ENCODE results near the gene C1orf159. TPM values are rescaled to one million over a fixed set of nuclear protein-coding genes. Genes with fewer than 3 reads are reported as not detected.

Gene C1orf159
- total RNA-seq, 1 experiment from 2014 or later, result 32.4 TPM

GRCh38 chr1:1118011-1118875 is 2.4 kb upstream of the C1orf159 start:
- no peaks in the 10 kb centered on the region for H3K4me1 Mint-ChIP-seq (ENCODE audit: low read depth, unreplicated experiment)
- peaks cover 2% of the 10 kb centered on the region for H3K9me3 Mint-ChIP-seq (ENCODE audit: low read depth, unreplicated experiment)
- TF ChIP-seq CTCF (IDR thresholded peaks at IDR 0.05; ENCODE audit: unreplicated experiment), result no peak
- H3K36me3 Mint-ChIP-seq (ENCODE audit: insufficient read depth, unreplicated experiment), result peaks cover 23% of the 10 kb centered on the region
- no peak overlapping the region for H3K4me3 Mint-ChIP-seq (ENCODE audit: low read depth, unreplicated experiment)
- H3K27me3 Mint-ChIP-seq (ENCODE audit: unreplicated experiment), result no peaks in the 10 kb centered on the region
- no peak for DNase-seq
- intact Hi-C loops (cut with micrococcal nuclease; ENCODE audit: unreplicated experiment), result loop anchor here (5.0 kb wide), 1 partner anchor 46 kb away; the partner anchor contains the start of gene RNF223
- BruUV-seq (replicated peaks), result no TSS peak
- CTCF ChIA-PET, result no interaction called here
- H3K27ac Mint-ChIP-seq (ENCODE audit: unreplicated experiment), result no peak overlapping the region

GRCh38 chr1:1117469-1117831 is 1.6 kb upstream of the C1orf159 start:
- CTCF ChIA-PET, result interaction anchor here (0.5 kb wide), 1 partner anchor 144 kb away, joined by 3 read pairs; no protein-coding TSS in a partner anchor

GRCh38 chr1:1116701-1117468 is 996 bp upstream of the C1orf159 start:
- H3K9me3 Mint-ChIP-seq (ENCODE audit: low read depth, unreplicated experiment), result peaks cover 2% of the 10 kb centered on the region
- H3K4me1 Mint-ChIP-seq (ENCODE audit: low read depth, unreplicated experiment), result no peaks in the 10 kb centered on the region
- H3K4me3 Mint-ChIP-seq (ENCODE audit: low read depth, unreplicated experiment), result peak overlapping the region; percentile 77
- no TSS peak for BruUV-seq (replicated peaks)
- H3K36me3 Mint-ChIP-seq (ENCODE audit: insufficient read depth, unreplicated experiment), result peaks cover 23% of the 10 kb centered on the region
- DNase-seq, result no peak
- no peak for TF ChIP-seq CTCF (IDR thresholded peaks at IDR 0.05; ENCODE audit: unreplicated experiment)
- CTCF ChIA-PET, result interaction anchor here (0.5 kb wide), 1 partner anchor 144 kb away, joined by 3 read pairs; no protein-coding TSS in a partner anchor
- intact Hi-C loops (cut with micrococcal nuclease; ENCODE audit: unreplicated experiment), result loop anchor here (5.0 kb wide), 1 partner anchor 45 kb away; the partner anchor contains the start of gene RNF223
- H3K27me3 Mint-ChIP-seq (ENCODE audit: unreplicated experiment), result no peaks in the 10 kb centered on the region
- H3K27ac Mint-ChIP-seq (ENCODE audit: unreplicated experiment), result no peak overlapping the region

More at GRCh38 chr1:1117469-1117831, 1.6 kb upstream of the C1orf159 start:
- H3K4me1 Mint-ChIP-seq (ENCODE audit: low read depth, unreplicated experiment), result no peaks in the 10 kb centered on the region
- DNase-seq, result no peak
- BruUV-seq (replicated peaks), result no TSS peak
- TF ChIP-seq CTCF (IDR thresholded peaks at IDR 0.05; ENCODE audit: unreplicated experiment), result no peak
- H3K27ac Mint-ChIP-seq (ENCODE audit: unreplicated experiment), result no peak overlapping the region
- H3K9me3 Mint-ChIP-seq (ENCODE audit: low read depth, unreplicated experiment), result peaks cover 2% of the 10 kb centered on the region
- H3K36me3 Mint-ChIP-seq (ENCODE audit: insufficient read depth, unreplicated experiment), result peaks cover 23% of the 10 kb centered on the region
- peak overlapping the region; percentile 77 for H3K4me3 Mint-ChIP-seq (ENCODE audit: low read depth, unreplicated experiment)
- intact Hi-C loops (cut with micrococcal nuclease; ENCODE audit: unreplicated experiment), result loop anchor here (5.0 kb wide), 1 partner anchor 45 kb away; the partner anchor contains the start of gene RNF223
- H3K27me3 Mint-ChIP-seq (ENCODE audit: unreplicated experiment), result no peaks in the 10 kb centered on the region

- H3K27ac Mint-ChIP-seq (ENCODE audit: unreplicated experiment), result no peak overlapping the region
- intact Hi-C loops (cut with micrococcal nuclease; ENCODE audit: unreplicated experiment), result loop anchor here (5.0 kb wide), 1 partner anchor 43 kb away; the partner anchor contains the start of gene RNF223
- peaks cover 2% of the 10 kb centered on the region for H3K9me3 Mint-ChIP-seq (ENCODE audit: low read depth, unreplicated experiment)
- no peak for DNase-seq
- H3K4me1 Mint-ChIP-seq (ENCODE audit: low read depth, unreplicated experiment), result peaks cover 4% of the 10 kb centered on the region
- TF ChIP-seq CTCF (IDR thresholded peaks at IDR 0.05; ENCODE audit: unreplicated experiment), result no peak
- no peaks in the 10 kb centered on the region for H3K27me3 Mint-ChIP-seq (ENCODE audit: unreplicated experiment)
- peak overlapping the region; percentile 77 for H3K4me3 Mint-ChIP-seq (ENCODE audit: low read depth, unreplicated experiment)
- peaks cover 27% of the 10 kb centered on the region for H3K36me3 Mint-ChIP-seq (ENCODE audit: insufficient read depth, unreplicated experiment)
- CTCF ChIA-PET, result interaction anchor here (0.6 to 1.0 kb wide), 4 partner anchors 41 to 105 kb away, joined by 3 to 4 read pairs (median 3); partner anchors contain the start of gene RNF223
- no TSS peak for BruUV-seq (replicated peaks)
These were observed 628 bp downstream of the C1orf159 start for GRCh38 chr1:1115136-1115785.

All from Calu3 (cell line).